Umbilical cord (tissue), 2 donors: Measurements from ENCODE around the gene SLC22A7. TPM values are rescaled to one million over a fixed set of nuclear protein-coding genes. Genes with fewer than 3 reads are reported as not detected.
"Not testable (repeated sequence)": the region's sequence is repeated elsewhere in the genome, so short reads cannot be mapped to it uniquely, and the experiment has no call there.

Experiments
- DNase-seq: peaks from one replicate; pipeline ENCODE4 v3.0.0-alpha.2; 2015; ENCODE audit warnings: low spot score
- total RNA-seq: library from RNA; depleted of rRNA; stranded (reverse); fragments of >200 nt; gene quantifications from one replicate; pipeline ENCODE4 v1.2.3, GENCODE V29; 2014; ENCODE audit warnings: low replicate concordance; ENCODE audit not compliant: insufficient read depth

SLC22A7 gene
- total RNA-seq, 1 donor from 2014 or later, result not detected

DNA sequence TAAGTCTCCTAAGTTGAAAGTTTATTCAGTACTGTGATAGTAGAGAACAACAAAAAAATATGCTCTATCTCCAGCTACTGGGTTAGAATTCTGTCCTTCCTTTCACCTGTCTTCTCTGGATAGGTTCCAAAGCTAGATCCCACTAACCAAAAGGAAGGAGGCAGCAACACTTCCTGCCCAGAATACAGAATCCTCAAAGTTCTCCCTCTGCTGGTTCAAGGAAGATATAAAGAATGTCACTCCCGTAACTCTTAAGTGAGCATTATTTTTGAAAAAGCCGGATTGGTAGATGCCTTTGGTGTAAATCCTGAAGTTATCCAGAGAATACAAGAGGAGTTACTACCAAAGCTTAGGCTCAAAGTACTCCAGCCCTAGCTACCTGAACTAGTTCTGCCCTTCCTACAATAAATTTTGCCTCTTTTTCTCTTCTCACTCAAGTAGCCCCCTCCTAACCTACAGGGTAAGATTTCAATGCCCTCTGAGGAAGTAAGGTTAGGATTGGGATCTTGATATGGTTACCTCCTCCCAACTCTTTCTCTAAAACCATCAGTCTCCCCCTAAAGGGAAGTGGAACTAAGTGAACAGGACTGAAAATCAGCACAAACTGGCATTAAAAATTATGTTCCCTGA lies 36.5 kb downstream of the SLC22A7 start:
- peak; percentile 66 for DNase-seq

DNA sequence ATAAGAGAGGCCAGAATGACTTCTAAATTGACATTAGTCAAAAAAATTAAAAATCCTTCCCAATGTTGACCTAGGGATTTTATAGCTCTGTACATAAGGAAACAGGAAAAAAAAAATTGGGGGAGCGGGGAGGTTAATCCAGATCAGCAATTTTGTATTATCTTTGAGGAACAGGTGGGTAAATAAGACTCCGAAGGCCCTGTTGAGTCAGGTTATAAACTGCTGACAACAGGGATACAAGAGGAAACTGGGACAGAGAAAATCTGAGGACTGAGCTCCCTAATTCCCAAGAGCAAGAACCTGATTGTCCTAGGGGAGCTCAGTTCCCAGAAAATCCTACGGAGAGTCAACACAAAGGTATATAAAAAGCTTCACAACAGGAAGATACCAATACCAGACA lies 37.4 kb downstream of the SLC22A7 start:
- DNase-seq, result no peak

DNA sequence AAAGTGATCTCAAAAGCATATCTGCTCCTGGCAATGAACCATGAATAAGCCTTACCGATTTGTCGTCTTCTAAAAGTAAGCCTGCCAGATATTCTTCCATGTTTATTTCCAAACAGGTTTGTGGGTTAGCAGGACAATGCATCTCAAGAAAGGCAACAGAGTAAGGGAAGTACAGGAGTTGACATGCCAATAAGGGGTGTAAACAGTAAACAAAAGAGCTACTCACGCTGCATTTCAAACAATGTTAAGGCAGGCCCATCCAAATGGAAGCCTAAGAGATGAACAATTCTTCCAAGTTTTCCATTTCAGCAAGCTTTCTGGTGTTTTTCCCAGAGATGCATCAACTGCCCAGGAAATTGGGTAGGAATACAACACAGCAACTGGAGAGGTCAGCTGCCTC lies 38.3 kb downstream of the SLC22A7 start:
- DNase-seq, result no peak

DNA sequence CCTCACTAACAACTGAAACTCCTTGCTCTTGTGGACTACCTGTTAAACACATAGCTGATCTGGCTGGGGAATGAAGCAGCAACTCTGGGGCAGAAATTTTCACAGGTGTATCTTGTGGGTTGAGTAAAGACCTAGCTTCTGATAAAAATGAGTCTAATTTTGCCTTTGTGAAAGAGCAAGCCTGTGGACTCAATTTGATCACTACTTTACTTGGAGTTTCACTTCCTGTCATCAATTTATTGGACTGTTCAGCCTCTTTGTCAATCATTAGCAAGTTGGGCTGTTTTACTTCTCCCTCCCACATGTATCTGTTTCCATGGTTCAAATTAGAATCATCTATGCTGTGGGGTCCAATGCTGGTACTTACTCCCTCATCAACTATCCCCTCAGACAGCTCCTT lies 40.2 kb downstream of the SLC22A7 start:
- DNase-seq, result no peak

DNA sequence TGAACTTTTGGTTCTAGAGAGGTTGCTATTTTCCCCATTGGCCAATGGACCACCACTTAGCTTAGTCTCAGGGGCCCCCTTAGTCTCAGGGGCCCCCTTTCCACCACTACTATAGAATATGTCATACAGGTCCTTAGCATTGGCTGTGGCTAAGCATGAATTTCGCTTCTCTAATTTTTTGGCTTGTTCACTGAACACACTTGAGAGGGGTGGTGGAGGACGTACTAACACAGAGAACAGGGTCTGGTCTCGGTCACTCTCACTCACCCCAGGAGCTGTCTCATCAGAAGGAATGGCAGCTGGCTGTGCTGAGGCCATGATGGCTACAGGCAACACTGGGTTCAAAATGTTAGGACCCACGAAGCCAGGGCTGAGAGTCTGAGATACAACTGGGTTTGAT lies 41.1 kb downstream of the SLC22A7 start:
- no peak for DNase-seq

DNA sequence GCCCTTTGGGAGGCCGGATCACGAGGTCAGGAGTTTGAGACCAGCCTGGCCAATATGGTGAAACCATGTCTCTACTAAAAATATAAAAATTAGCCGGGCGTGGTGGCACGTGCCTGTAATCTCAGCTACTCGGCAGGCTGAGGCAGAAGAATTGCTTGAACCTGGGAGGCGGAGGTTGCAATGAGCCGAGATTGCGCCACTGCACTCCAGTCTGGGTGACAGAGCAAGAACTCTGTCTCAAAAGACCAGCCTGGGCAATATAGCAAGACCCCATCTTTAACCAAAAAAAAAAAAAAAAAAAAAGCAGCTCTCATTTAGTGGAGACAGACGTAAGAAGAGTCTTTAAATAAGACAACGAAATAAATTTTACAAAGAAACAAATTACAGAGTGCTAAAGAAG lies 48.2 kb downstream of the SLC22A7 start:
- not testable (repeated sequence) for DNase-seq

DNA sequence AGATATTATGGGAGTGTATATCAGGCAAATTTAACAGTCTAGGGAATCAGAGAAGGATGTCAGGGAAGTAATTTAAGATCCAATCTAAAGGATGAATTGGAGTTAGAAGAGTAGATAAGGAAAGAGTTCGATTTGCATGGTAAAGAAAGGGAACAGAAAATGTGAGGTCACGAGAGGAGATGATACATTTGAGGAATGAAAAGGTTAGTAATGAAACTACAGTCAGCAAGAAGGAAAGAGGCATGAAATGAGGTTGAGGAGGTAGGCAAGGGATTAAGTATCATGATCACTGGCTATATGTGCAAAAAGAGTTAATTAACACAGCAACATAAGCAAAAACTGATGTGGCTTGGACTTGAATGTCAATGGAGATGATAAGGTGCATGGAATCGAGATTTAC lies 49.0 kb downstream of the SLC22A7 start:
- DNase-seq, result no peak

DNA sequence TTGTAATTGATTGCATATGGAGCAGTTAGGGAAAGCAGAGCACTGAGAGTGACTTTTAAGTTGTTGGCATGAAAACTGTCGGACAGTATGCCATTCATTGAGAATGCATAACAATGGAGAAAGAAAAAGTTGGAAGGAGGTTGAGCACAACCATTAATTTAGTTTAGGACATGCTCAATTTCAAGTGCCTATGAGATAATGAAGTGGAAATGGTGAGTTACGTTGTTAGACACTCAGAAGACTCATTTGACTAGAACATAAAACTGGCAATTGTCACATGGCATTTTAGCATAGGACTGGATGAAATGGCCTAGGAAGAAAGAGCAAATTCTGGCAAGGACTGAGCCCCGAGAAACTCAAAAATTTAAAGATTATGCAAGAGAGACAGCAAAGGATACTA lies 49.4 kb downstream of the SLC22A7 start:
- no peak for DNase-seq

DNA sequence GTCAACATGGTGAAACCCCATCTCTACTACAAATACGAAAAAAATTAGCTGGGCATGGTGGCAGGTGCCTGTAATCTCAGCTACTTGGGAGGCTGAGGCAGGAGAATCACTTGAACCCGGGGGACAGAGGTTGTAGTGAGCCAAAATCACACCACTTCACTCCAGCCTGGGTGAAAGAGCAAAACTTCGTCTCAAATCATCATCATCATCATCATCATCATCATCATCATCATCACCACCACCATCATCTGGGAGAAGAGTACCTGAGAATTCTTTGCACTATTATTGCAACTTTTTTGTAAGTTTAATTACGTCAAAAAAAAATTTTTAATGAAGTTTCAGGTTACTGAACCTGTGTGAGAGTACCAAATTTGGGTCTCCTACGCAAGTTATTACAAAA lies 53.9 kb downstream of the SLC22A7 start:
- not testable (repeated sequence) for DNase-seq

Other genes starting within 250 kb of the SLC22A7 start
- gene CUL7, start 244.4 kb upstream of the SLC22A7 start, total RNA-seq, result 27.0 TPM
- gene MRPL2, start 238.8 kb upstream of the SLC22A7 start, total RNA-seq, result 12.8 TPM
- gene KLC4, start 238.6 kb upstream of the SLC22A7 start, total RNA-seq, result 14.4 TPM
- 196 TPM for gene PTK7, start 221.9 kb upstream of the SLC22A7 start, total RNA-seq
- 34.2 TPM for gene SRF, start 127.0 kb upstream of the SLC22A7 start, total RNA-seq
- 15.2 TPM for gene CUL9, start 116.1 kb upstream of the SLC22A7 start, total RNA-seq
- gene DNPH1, start 68.8 kb upstream of the SLC22A7 start, total RNA-seq, result 20.9 TPM
- gene TTBK1, start 54.8 kb upstream of the SLC22A7 start, total RNA-seq, result 0.48 TPM
- gene CRIP3, start 10.6 kb downstream of the SLC22A7 start, total RNA-seq, result 5.5 TPM
- 7.7 TPM for gene ZNF318, start 71.4 kb downstream of the SLC22A7 start, total RNA-seq
- 10.6 TPM for gene ABCC10, start 129.3 kb downstream of the SLC22A7 start, total RNA-seq
- gene DLK2, start 157.3 kb downstream of the SLC22A7 start, total RNA-seq, result 4.8 TPM
- gene TJAP1, start 179.3 kb downstream of the SLC22A7 start, total RNA-seq, result 17.6 TPM
- not detected for gene LRRC73, start 212.1 kb downstream of the SLC22A7 start, total RNA-seq
- gene YIPF3, start 218.7 kb downstream of the SLC22A7 start, total RNA-seq, result 57.3 TPM
- 20.2 TPM for gene POLR1C, start 218.8 kb downstream of the SLC22A7 start, total RNA-seq